ENCODE data around the gene SPTAN1. TPM values are rescaled to one million over a fixed set of nuclear protein-coding genes. Genes with fewer than 3 reads are reported as not detected.
A peak's percentile ranks its signal among the peaks of the same experiment; 100 is the strongest.

The SPTAN1 gene
- total RNA-seq, 2 donors from 2014 or later = 119 to 248 TPM

DNA sequence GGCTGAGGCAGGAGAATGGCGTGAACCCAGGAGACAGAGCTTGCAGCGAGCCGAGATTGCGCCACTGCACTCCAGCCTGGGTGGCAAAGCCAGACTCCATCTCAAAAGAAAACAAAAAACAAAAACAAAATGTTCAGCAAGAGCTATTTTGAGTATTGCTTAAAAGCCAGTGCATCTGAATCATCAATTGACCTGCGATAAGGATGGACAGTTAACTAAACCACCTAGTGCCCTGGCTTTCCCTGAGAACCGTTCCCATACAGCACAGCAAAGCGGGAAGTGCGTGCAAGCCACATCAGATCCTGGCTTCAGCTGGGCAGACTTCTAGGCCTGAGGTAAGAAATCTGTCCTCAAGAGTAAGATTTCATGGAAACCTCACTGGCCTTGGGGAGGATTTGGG lies 101.5 kb downstream of the SPTAN1 start:
- TF ChIP-seq, protein P1, sequence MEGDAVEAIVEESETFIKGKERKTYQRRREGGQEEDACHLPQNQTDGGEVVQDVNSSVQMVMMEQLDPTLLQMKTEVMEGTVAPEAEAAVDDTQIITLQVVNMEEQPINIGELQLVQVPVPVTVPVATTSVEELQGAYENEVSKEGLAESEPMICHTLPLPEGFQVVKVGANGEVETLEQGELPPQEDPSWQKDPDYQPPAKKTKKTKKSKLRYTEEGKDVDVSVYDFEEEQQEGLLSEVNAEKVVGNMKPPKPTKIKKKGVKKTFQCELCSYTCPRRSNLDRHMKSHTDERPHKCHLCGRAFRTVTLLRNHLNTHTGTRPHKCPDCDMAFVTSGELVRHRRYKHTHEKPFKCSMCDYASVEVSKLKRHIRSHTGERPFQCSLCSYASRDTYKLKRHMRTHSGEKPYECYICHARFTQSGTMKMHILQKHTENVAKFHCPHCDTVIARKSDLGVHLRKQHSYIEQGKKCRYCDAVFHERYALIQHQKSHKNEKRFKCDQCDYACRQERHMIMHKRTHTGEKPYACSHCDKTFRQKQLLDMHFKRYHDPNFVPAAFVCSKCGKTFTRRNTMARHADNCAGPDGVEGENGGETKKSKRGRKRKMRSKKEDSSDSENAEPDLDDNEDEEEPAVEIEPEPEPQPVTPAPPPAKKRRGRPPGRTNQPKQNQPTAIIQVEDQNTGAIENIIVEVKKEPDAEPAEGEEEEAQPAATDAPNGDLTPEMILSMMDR (IDR thresholded peaks at IDR 0.05) = no peak
- TF ChIP-seq POLR2A (IDR thresholded peaks at IDR 0.05) = no peak
- intact Hi-C loops (cut with DNase I) = no loop called here
- peaks cover 7% of the 10 kb centered on the region for H3K4me1 ChIP-seq
- no peaks in the 10 kb centered on the region for H3K36me3 ChIP-seq (replicated peaks in 1 of 2; ENCODE audit: insufficient read depth in 1 of 2, low read depth in 2 of 2)
- no peak overlapping the region for H3K27ac ChIP-seq
- H3K27me3 ChIP-seq = no peaks in the 10 kb centered on the region
- DNase-seq (no peak), ATAC-seq (no peak)
- WGBS, 2 donors = 95 to 99% methylated on average over 7 to 8 of the region's 8 CpGs
- no peaks in the 10 kb centered on the region for H3K9me3 ChIP-seq
- H3K4me3 ChIP-seq = no peak overlapping the region

- WGBS, 2 donors = 100% methylated on average over 1 of the region's 1 CpG
- Histone ChIP-seq H3K27me3 (no peaks in the 10 kb centered on the region), H3K4me3 (no peak overlapping the region), H3K36me3 (replicated peaks in 1 of 2; ENCODE audit: insufficient read depth in 1 of 2, low read depth in 2 of 2) (no peaks in the 10 kb centered on the region), H3K4me1 (peaks cover 7% of the 10 kb centered on the region), H3K9me3 (no peaks in the 10 kb centered on the region), H3K27ac (no peak overlapping the region)
- ATAC-seq (no peak), DNase-seq (no peak)
- intact Hi-C loops (cut with DNase I) = no loop called here
- TF ChIP-seq, protein P1 (IDR thresholded peaks at IDR 0.05) = no peak
- no peak for TF ChIP-seq POLR2A (IDR thresholded peaks at IDR 0.05)
These were observed 102.1 kb downstream of the SPTAN1 start for GRCh38 chr9:128654481-128654880.

GRCh38 chr9:128656416-128657343 lies 104.3 kb downstream of the SPTAN1 start, which contains the start of gene DYNC2I2:
Gene DYNC2I2, minus strand, starts transcription at chr9:128656847. Its CDS starts 121 bp downstream, at chr9:128656726.
- H3K36me3 ChIP-seq (replicated peaks in 1 of 2; ENCODE audit: insufficient read depth in 1 of 2, low read depth in 2 of 2) = no peaks in the 10 kb centered on the region
- peak; percentile 33 to 87 (median 77) for TF ChIP-seq POLR2A (IDR thresholded peaks at IDR 0.05)
- TF ChIP-seq, protein P1 (IDR thresholded peaks at IDR 0.05) = peak in 1 of 7 experiments; percentile 11
- DNase-seq = peak; percentile 97 to 99 (median 98)
- 1 to 5% methylated on average over 4 to 82 of the region's 86 CpGs for WGBS, 2 donors
- intact Hi-C loops (cut with DNase I) = no loop called here
- ATAC-seq = peak; percentile 99
- peak within 1 kb of the TSS; percentile 8 to 19 for H3K4me3 ChIP-seq
- peaks cover 7% of the 10 kb centered on the region for H3K4me1 ChIP-seq
- no peaks in the 10 kb centered on the region for H3K27me3 ChIP-seq
- peak within 1 kb of the TSS; percentile 96 to 100 (median 98) for H3K27ac ChIP-seq
- H3K9me3 ChIP-seq = no peaks in the 10 kb centered on the region

GRCh38 chr9:128657344-128657704 lies 104.9 kb downstream of the SPTAN1 start:
- no peak for ATAC-seq
- Histone ChIP-seq H3K27ac (peak overlapping the region; percentile 96 to 100 (median 98)), H3K36me3 (replicated peaks in 1 of 2; ENCODE audit: insufficient read depth in 1 of 2, low read depth in 2 of 2) (no peaks in the 10 kb centered on the region), H3K27me3 (no peaks in the 10 kb centered on the region), H3K4me1 (peaks cover 7% of the 10 kb centered on the region), H3K9me3 (no peaks in the 10 kb centered on the region), H3K4me3 (no peak overlapping the region)
- peak in 1 of 4 donors; percentile 24 for DNase-seq
- TF ChIP-seq POLR2A (IDR thresholded peaks at IDR 0.05) = no peak
- TF ChIP-seq, protein P1 (IDR thresholded peaks at IDR 0.05) = no peak
- intact Hi-C loops (cut with DNase I) = no loop called here
- WGBS, 2 donors = 97% methylated on average over 13 of the region's 13 CpGs
